ENCODE measurements around the gene CD84.

DNA sequence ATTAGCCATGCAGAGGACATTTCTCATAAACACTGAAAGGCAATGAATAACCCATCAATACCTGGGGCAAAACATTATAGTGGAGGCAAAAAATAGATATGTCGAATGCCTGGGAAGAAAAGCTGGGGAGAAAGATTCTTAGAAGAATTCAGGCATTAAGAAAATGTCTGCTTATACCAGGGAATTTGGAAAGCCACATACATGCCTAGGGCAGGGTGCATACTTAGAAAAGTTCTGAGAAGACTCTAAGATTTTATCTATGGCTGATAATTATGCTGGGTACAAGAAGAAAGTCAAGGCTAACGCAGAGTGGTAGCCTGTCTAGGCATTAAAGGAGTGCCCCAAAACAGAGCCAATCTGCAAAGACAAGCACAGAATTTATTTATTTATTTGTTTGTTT, 74.6 kb downstream of the CD84 start:
- TF ChIP-seq, protein P1, sequence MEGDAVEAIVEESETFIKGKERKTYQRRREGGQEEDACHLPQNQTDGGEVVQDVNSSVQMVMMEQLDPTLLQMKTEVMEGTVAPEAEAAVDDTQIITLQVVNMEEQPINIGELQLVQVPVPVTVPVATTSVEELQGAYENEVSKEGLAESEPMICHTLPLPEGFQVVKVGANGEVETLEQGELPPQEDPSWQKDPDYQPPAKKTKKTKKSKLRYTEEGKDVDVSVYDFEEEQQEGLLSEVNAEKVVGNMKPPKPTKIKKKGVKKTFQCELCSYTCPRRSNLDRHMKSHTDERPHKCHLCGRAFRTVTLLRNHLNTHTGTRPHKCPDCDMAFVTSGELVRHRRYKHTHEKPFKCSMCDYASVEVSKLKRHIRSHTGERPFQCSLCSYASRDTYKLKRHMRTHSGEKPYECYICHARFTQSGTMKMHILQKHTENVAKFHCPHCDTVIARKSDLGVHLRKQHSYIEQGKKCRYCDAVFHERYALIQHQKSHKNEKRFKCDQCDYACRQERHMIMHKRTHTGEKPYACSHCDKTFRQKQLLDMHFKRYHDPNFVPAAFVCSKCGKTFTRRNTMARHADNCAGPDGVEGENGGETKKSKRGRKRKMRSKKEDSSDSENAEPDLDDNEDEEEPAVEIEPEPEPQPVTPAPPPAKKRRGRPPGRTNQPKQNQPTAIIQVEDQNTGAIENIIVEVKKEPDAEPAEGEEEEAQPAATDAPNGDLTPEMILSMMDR (IDR thresholded peaks at IDR 0.05; ENCODE audit: low read depth, low read length, poor library complexity, severe bottlenecking): no peak
- TF ChIP-seq EZH2phosphoT487 (IDR thresholded peaks at IDR 0.05; ENCODE audit: borderline replicate concordance, low read length): no peak

All from DOHH2 (cell line).